Ascending aorta (tissue), 2 donors: ENCODE measurements around the gene PDGFD. TPM values are rescaled to one million over a fixed set of nuclear protein-coding genes. Genes with fewer than 3 reads are reported as not detected.

ENCODE experiments used
- DNase-seq, 2 donors: peaks; one replicate each; pipeline ENCODE4 v3.0.0-alpha.2; 2019; ENCODE audit warnings: low spot score in 2 of 2
- H3K27ac ChIP-seq, 2 donors: fragments of 200-600 bp; sonication (generic); one replicate each; pipeline ENCODE4 v1.5.1; 2016 to 2017; ENCODE audit warnings: mild to moderate bottlenecking in 1 of 2
- H3K27me3 ChIP-seq: fragments of 200-600 bp; sonication (generic); one replicate; pipeline ENCODE4 v1.5.1; 2017
- H3K36me3 ChIP-seq, 2 donors: fragments of 200-600 bp; sonication (generic); one replicate each; pipeline ENCODE4 v1.5.1; 2016
- H3K4me1 ChIP-seq, 2 donors: fragments of 200-600 bp; sonication (generic); one replicate each; pipeline ENCODE4 v1.5.1; 2016 to 2017; ENCODE audit warnings: mild to moderate bottlenecking in 1 of 2
- H3K4me3 ChIP-seq, 2 donors: fragments of 200-600 bp; sonication (generic); one replicate each; pipeline ENCODE4 v1.5.1; 2016 to 2017; ENCODE audit warnings: mild to moderate bottlenecking in 1 of 2
- H3K9me3 ChIP-seq, 2 donors: fragments of 200-600 bp; sonication (generic); one replicate each; pipeline ENCODE4 v1.5.1; 2016
- CTCF ChIP-seq, 3 experiments: fragments of 200-600 bp in 2 of 3; fragments of 450-650 bp in 1 of 3; sonication (generic) in 2 of 3; IDR thresholded peaks; one replicate each; pipeline ENCODE4 v1.5.1; 2016 to 2019; ENCODE audit warnings: antibody characterized with exemption in 3 of 3, mild to moderate bottlenecking in 1 of 3, moderate library complexity in 1 of 3
- intact Hi-C: fragments of 100-400 bp; cut with DNase I; formaldehyde crosslinking; loops from one replicate; pipeline ENCODE4 v1.15.1; 2023
- total RNA-seq: library from RNA; depleted of rRNA; stranded (reverse); fragments of >200 nt; gene quantifications from one replicate; pipeline ENCODE4 v1.1.0, GENCODE V29; 2016

Gene PDGFD
- total RNA-seq, 1 donor from 2014 or later = 50.6 TPM

GRCh38 chr11:103871923-103872551, 291.9 kb downstream of the PDGFD start:
- no peak for TF ChIP-seq CTCF (IDR thresholded peaks at IDR 0.05)
- DNase-seq = no peak
- intact Hi-C loops = no loop called here
- no peaks in the 10 kb centered on the region for H3K36me3 ChIP-seq
- no peaks in the 10 kb centered on the region for H3K27me3 ChIP-seq
- H3K4me1 ChIP-seq = peaks cover 3 to 19% of the 10 kb centered on the region in 2 donors
- peak overlapping the region; percentile 51 to 61 for H3K27ac ChIP-seq
- no peak overlapping the region for H3K4me3 ChIP-seq
- H3K9me3 ChIP-seq = no peaks in the 10 kb centered on the region

GRCh38 chr11:103870821-103871309, 293.1 kb downstream of the PDGFD start:
- intact Hi-C loops = no loop called here
- no peaks in the 10 kb centered on the region for H3K27me3 ChIP-seq
- peak overlapping the region; percentile 60 to 61 for H3K27ac ChIP-seq
- no peaks in the 10 kb centered on the region for H3K36me3 ChIP-seq
- no peak for TF ChIP-seq CTCF (IDR thresholded peaks at IDR 0.05)
- no peak overlapping the region for H3K4me3 ChIP-seq
- DNase-seq = peak; percentile 61 to 92
- no peaks in the 10 kb centered on the region for H3K9me3 ChIP-seq
- H3K4me1 ChIP-seq = peaks cover 3 to 19% of the 10 kb centered on the region in 2 donors

- DNase-seq = no peak
- Histone ChIP-seq H3K9me3 (no peaks in the 10 kb centered on the region), H3K4me3 (no peak overlapping the region), H3K36me3 (no peaks in the 10 kb centered on the region), H3K27ac (no peak overlapping the region), H3K4me1 (peaks cover 3 to 17% of the 10 kb centered on the region in 2 donors), H3K27me3 (no peaks in the 10 kb centered on the region)
- no peak for TF ChIP-seq CTCF (IDR thresholded peaks at IDR 0.05)
- intact Hi-C loops = loop anchor here (5.0 kb wide), 1 partner anchor 60 kb away; no protein-coding TSS in a partner anchor
Observed at GRCh38 chr11:103867481-103867880, 296.5 kb downstream of the PDGFD start.

DNA sequence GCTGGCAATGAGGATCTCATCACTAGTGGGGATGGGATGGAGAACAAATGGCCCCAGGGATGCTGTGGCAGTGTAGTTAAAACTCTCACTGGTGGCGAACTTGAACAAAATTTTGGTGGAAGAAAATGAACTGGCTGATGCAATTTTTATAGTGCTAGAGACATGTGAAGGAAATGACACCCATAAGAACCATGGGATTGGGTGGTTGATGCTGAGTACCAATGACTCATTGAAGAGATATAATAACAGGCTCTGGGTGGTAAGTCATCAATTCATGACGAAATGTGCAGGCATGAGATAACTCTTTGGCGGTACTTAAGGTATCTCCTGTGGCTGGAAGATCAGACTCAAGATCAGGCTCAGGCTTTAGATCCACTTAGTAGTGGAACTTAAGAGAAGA, 300.4 kb downstream of the PDGFD start:
- Histone ChIP-seq H3K4me1 (no peaks in the 10 kb centered on the region), H3K9me3 (no peaks in the 10 kb centered on the region), H3K27ac (no peak overlapping the region), H3K27me3 (no peaks in the 10 kb centered on the region), H3K4me3 (no peak overlapping the region), H3K36me3 (no peaks in the 10 kb centered on the region)
- no peak for TF ChIP-seq CTCF (IDR thresholded peaks at IDR 0.05)
- intact Hi-C loops = no loop called here
- DNase-seq = no peak

DNA sequence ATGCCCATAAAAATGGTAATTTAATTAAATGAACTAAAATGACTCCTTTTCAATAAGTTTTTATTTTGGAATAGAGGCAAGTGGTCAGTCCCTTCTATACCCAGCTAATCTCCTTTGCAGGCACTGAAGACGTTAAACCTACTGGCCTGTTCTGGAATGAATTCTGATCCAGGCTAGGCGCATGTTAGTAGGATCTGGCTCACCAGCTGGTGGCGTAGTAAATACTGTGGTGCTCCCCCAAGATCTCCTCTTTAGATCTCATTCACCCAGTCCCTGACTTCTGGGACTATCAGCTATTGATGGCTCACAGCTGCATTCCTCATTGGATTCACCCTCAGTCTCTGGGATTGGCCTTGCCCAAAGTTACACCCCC, 301.2 kb downstream of the PDGFD start:
- Histone ChIP-seq H3K27me3 (no peaks in the 10 kb centered on the region), H3K36me3 (no peaks in the 10 kb centered on the region), H3K4me1 (no peaks in the 10 kb centered on the region), H3K27ac (no peak overlapping the region), H3K9me3 (no peaks in the 10 kb centered on the region), H3K4me3 (no peak overlapping the region)
- intact Hi-C loops = no loop called here
- no peak for TF ChIP-seq CTCF (IDR thresholded peaks at IDR 0.05)
- DNase-seq = no peak
